Midbrain (tissue), 1 donor: ENCODE data around the gene TMEM141.
A peak's percentile ranks its signal among the peaks of the same experiment; 100 is the strongest.

Experiments used
- DNase-seq: peaks from one replicate; lab custom pipeline; 2025; lab: John Stamatoyannopoulos, UW

TMEM141 gene

GRCh38 chr9:136790640-136791515, at the start of gene TMEM141:
TMEM141 (plus strand) TSS chr9:136791344; CDS start chr9:136791371, 27 bp downstream.
- DNase-seq = peak; percentile 100

- DNase-seq = no peak
Measured at GRCh38 chr9:136741883-136742571, 49.1 kb upstream of the TMEM141 start.

- DNase-seq = no peak
Measured at GRCh38 chr9:136742591-136743391, 48.4 kb upstream of the TMEM141 start, which contains the start of gene LCN10. LCN10 (minus strand) TSS chr9:136742940; CDS start chr9:136742903, 37 bp downstream.

- no peak for DNase-seq
Measured at GRCh38 chr9:136743639-136744211, 47.4 kb upstream of the TMEM141 start.

GRCh38 chr9:136744773-136745172, 46.4 kb upstream of the TMEM141 start:
- no peak for DNase-seq

GRCh38 chr9:136745389-136746154, 45.6 kb upstream of the TMEM141 start:
- no peak for DNase-seq

GRCh38 chr9:136746155-136746490, 45.0 kb upstream of the TMEM141 start:
- DNase-seq = no peak

- DNase-seq = no peak
Measured at GRCh38 chr9:136746621-136747020, 44.5 kb upstream of the TMEM141 start.

- DNase-seq = no peak
Measured at GRCh38 chr9:136747161-136748060, 43.7 kb upstream of the TMEM141 start.

GRCh38 chr9:136748201-136748600, 42.9 kb upstream of the TMEM141 start, which contains the start of gene LCN6:
LCN6 (minus strand) TSS chr9:136748525; CDS start chr9:136748483, 42 bp downstream.
- DNase-seq = no peak

- no peak for DNase-seq
Measured at GRCh38 chr9:136748666-136749611, 42.2 kb upstream of the TMEM141 start.

GRCh38 chr9:136750526-136750925, 40.6 kb upstream of the TMEM141 start:
- no peak for DNase-seq

GRCh38 chr9:136751244-136751643, 39.9 kb upstream of the TMEM141 start:
- DNase-seq = no peak

GRCh38 chr9:136751814-136752213, 39.3 kb upstream of the TMEM141 start:
- no peak for DNase-seq

- no peak for DNase-seq
Measured at GRCh38 chr9:136753371-136754058, 37.6 kb upstream of the TMEM141 start.

GRCh38 chr9:136754059-136754572, 37.0 kb upstream of the TMEM141 start:
- no peak for DNase-seq

GRCh38 chr9:136754626-136755301, 36.4 kb upstream of the TMEM141 start:
- DNase-seq = no peak
